ENCODE measurements around the gene C19orf25. TPM values are rescaled to one million over a fixed set of nuclear protein-coding genes. Genes with fewer than 3 reads are reported as not detected.

C19orf25 gene
- total and polyA plus RNA-seq, 2 donors (not counting 1 experiment from before 2014, with no cell fraction given), result 34.2 to 68.3 TPM

- Mint-ChIP-seq H3K9me3 (ENCODE audit: insufficient read depth) (no peaks in the 10 kb centered on the region), H3K27me3 (peaks cover 41% of the 10 kb centered on the region), H3K4me3 (peak overlapping the region; percentile 33), H3K27ac (no peak overlapping the region), H3K4me1 (peaks cover 12% of the 10 kb centered on the region)
- peak overlapping the region; percentile 78 for H3K4me2 ChIP-seq (replicated peaks; ENCODE audit: low read depth, low read length, poor library complexity, severe bottlenecking)
- CTCF ChIA-PET, result no interaction called here
- no peaks in the 10 kb centered on the region for H3K79me2 ChIP-seq (ENCODE audit: control insufficient read depth, insufficient read depth, low read length)
- H3K27me3 ChIP-seq (replicated peaks in 1 of 4; ENCODE audit: control extremely low read depth in 1 of 4, control insufficient read depth in 3 of 4, insufficient read depth in 4 of 4, low read length in 3 of 4), result peaks cover 0 to 76% (median 18%) of the 10 kb centered on the region in 4 experiments
- H3K36me3 ChIP-seq (replicated peaks in 1 of 2; ENCODE audit: control extremely low read depth in 1 of 2, control insufficient read depth in 1 of 2, extremely low read depth in 1 of 2, insufficient read depth in 2 of 2, low read length in 1 of 2), result no peaks in the 10 kb centered on the region
- ATAC-seq (ENCODE audit: low read depth) (no peak), DNase-seq (no peak)
- no peak overlapping the region for H2AFZ ChIP-seq (ENCODE audit: insufficient read depth, low read depth, low read length, poor library complexity, severe bottlenecking)
- H3K4me3 ChIP-seq (ENCODE audit: control extremely low read depth in 1 of 5, extremely low read depth in 1 of 5, insufficient read depth in 1 of 5, low read depth in 2 of 5, low read length in 4 of 5), result no peak overlapping the region
- no peaks in the 10 kb centered on the region for H4K20me1 ChIP-seq (ENCODE audit: control insufficient read depth, insufficient read depth, low read length, poor library complexity, severe bottlenecking)
- H3K9me3 ChIP-seq (ENCODE audit: control extremely low read depth in 1 of 3, control insufficient read depth in 2 of 3, insufficient read depth in 1 of 3, low read length in 2 of 3), result peaks cover 0 to 58% (median 7%) of the 10 kb centered on the region in 3 donors
- H3K4me1 ChIP-seq (ENCODE audit: control insufficient read depth in 2 of 2, insufficient read depth in 2 of 2, low read length in 2 of 2), result peaks cover 16 to 22% of the 10 kb centered on the region in 2 donors
- 29% methylated on average over 10 of the region's 12 CpGs for WGBS (ENCODE audit: insufficient coverage)
- intact Hi-C loops (cut with micrococcal nuclease), result loop anchor here (1.0 kb wide), 1 partner anchor 18 kb away; the partner anchor contains the start of gene PCSK4
- no peak overlapping the region for H3K27ac ChIP-seq (ENCODE audit: low read length in 2 of 2)
- H3K9ac ChIP-seq (ENCODE audit: low read length), result no peak overlapping the region
- POLR2A ChIA-PET, result no interaction called here
- no peak for TF ChIP-seq EZH2 (IDR thresholded peaks at IDR 0.05; ENCODE audit: borderline replicate concordance, insufficient read depth, low read depth, low read length, poor library complexity, severe bottlenecking)
- no peak for TF ChIP-seq CTCF (IDR thresholded peaks at IDR 0.05)
Measured at GRCh38 chr19:1508507-1508856, 29.5 kb upstream of the C19orf25 start.

- H3K27ac Mint-ChIP-seq, result peak overlapping the region; percentile 88
- peak overlapping the region; percentile 79 for H2AFZ ChIP-seq (ENCODE audit: insufficient read depth, low read depth, low read length, poor library complexity, severe bottlenecking)
- intact Hi-C loops (cut with micrococcal nuclease), result loop anchor here (1.0 kb wide), 2 partner anchors 18 to 29 kb away; partner anchors contain the start of genes C19orf25 and PCSK4
- peaks cover 0 to 63% (median 7%) of the 10 kb centered on the region in 3 donors for H3K9me3 ChIP-seq (ENCODE audit: control extremely low read depth in 1 of 3, control insufficient read depth in 2 of 3, insufficient read depth in 1 of 3, low read length in 2 of 3)
- H3K27me3 Mint-ChIP-seq, result peaks cover 41% of the 10 kb centered on the region
- TF ChIP-seq EZH2 (IDR thresholded peaks at IDR 0.05; ENCODE audit: borderline replicate concordance, insufficient read depth, low read depth, low read length, poor library complexity, severe bottlenecking) (no peak), CTCF (IDR thresholded peaks at IDR 0.05) (no peak)
- H3K4me1 Mint-ChIP-seq, result peaks cover 12% of the 10 kb centered on the region
- H4K20me1 ChIP-seq (ENCODE audit: control insufficient read depth, insufficient read depth, low read length, poor library complexity, severe bottlenecking), result no peaks in the 10 kb centered on the region
- peak overlapping the region in 4 of 5 experiments; percentile 18 to 45 (median 42) for H3K4me3 ChIP-seq (ENCODE audit: control extremely low read depth in 1 of 5, extremely low read depth in 1 of 5, insufficient read depth in 1 of 5, low read depth in 2 of 5, low read length in 4 of 5)
- H3K4me3 Mint-ChIP-seq, result peak overlapping the region; percentile 85
- no peaks in the 10 kb centered on the region for H3K36me3 ChIP-seq (replicated peaks in 1 of 2; ENCODE audit: control extremely low read depth in 1 of 2, control insufficient read depth in 1 of 2, extremely low read depth in 1 of 2, insufficient read depth in 2 of 2, low read length in 1 of 2)
- peak; percentile 91 for ATAC-seq (ENCODE audit: low read depth)
- H3K27me3 ChIP-seq (replicated peaks in 1 of 4; ENCODE audit: control extremely low read depth in 1 of 4, control insufficient read depth in 3 of 4, insufficient read depth in 4 of 4, low read length in 3 of 4), result peaks cover 0 to 79% (median 20%) of the 10 kb centered on the region in 4 experiments
- no peak overlapping the region for H3K27ac ChIP-seq (ENCODE audit: low read length in 2 of 2)
- peak overlapping the region; percentile 46 for H3K9ac ChIP-seq (ENCODE audit: low read length)
- CTCF ChIA-PET, result no interaction called here
- H3K4me1 ChIP-seq (ENCODE audit: control insufficient read depth in 2 of 2, insufficient read depth in 2 of 2, low read length in 2 of 2), result peaks cover 19 to 24% of the 10 kb centered on the region in 2 donors
- POLR2A ChIA-PET, result no interaction called here
- peak; percentile 93 for DNase-seq
- WGBS (ENCODE audit: insufficient coverage), result 4% methylated on average over 41 of the region's 46 CpGs
- no peaks in the 10 kb centered on the region for H3K9me3 Mint-ChIP-seq (ENCODE audit: insufficient read depth)
- no peaks in the 10 kb centered on the region for H3K79me2 ChIP-seq (ENCODE audit: control insufficient read depth, insufficient read depth, low read length)
- H3K4me2 ChIP-seq (replicated peaks; ENCODE audit: low read depth, low read length, poor library complexity, severe bottlenecking), result peak overlapping the region; percentile 78
Measured at GRCh38 chr19:1507763-1508506, 28.9 kb upstream of the C19orf25 start.

All from B cell (primary cell).